ENCODE data around the gene UACA. TPM values are rescaled to one million over a fixed set of nuclear protein-coding genes. Genes with fewer than 3 reads are reported as not detected.

The UACA gene
- polyA plus RNA-seq, 1 of the 3 experiments (the other 2 are of a cell fraction), result 35.9 TPM

GRCh38 chr15:70646169-70646568 is 117.2 kb downstream of the UACA start:
- Histone ChIP-seq H3K9me3 (no peaks in the 10 kb centered on the region), H3K27me3 (ENCODE audit: insufficient read depth) (no peaks in the 10 kb centered on the region), H3K36me3 (replicated peaks in 1 of 2; ENCODE audit: control insufficient read depth in 1 of 2, insufficient read depth in 2 of 2, low read length in 1 of 2) (peaks cover 0 to 4% of the 10 kb centered on the region in 2 experiments), H3K27ac (ENCODE audit: low read depth in 2 of 2, low read length in 1 of 2) (no peak overlapping the region), H3K4me3 (ENCODE audit: low read depth in 2 of 2, low read length in 1 of 2) (no peak overlapping the region), H3K9me2 (no peaks in the 10 kb centered on the region), H3K4me1 (ENCODE audit: control insufficient read depth in 1 of 2, insufficient read depth in 2 of 2, low read depth in 1 of 2, low read length in 1 of 2) (no peaks in the 10 kb centered on the region), H3F3A (replicated peaks; ENCODE audit: insufficient read depth) (peaks cover 31% of the 10 kb centered on the region), H3K79me2 (ENCODE audit: insufficient read depth) (no peaks in the 10 kb centered on the region), H3K4me2 (no peak overlapping the region), H2AFZ (ENCODE audit: low read depth) (no peak overlapping the region), H4K20me1 (ENCODE audit: insufficient read depth) (no peaks in the 10 kb centered on the region), H3K9ac (no peak overlapping the region)
- POLR2A ChIA-PET, result no interaction called here
- TF ChIP-seq RXRA (IDR thresholded peaks at IDR 0.05; ENCODE audit: borderline replicate concordance, low read depth) (no peak), RCOR1 (IDR thresholded peaks at IDR 0.05; ENCODE audit: low read length) (no peak), FOXM1 (IDR thresholded peaks at IDR 0.05; ENCODE audit: low read depth) (no peak), NFIC (IDR thresholded peaks at IDR 0.05; ENCODE audit: borderline replicate concordance) (no peak), CTCF (IDR thresholded peaks at IDR 0.05) (no peak), FOSL2 (IDR thresholded peaks at IDR 0.05; ENCODE audit: borderline replicate concordance, low read depth) (no peak), JUND (IDR thresholded peaks at IDR 0.05) (no peak)
- CTCF ChIA-PET, result no interaction called here
- no peak for DNase-seq
- 100% methylated on average over 1 of the region's 1 CpG for WGBS (ENCODE audit: low lambda C conversion rate)

- no peak overlapping the region for H3K4me2 ChIP-seq
- DNase-seq, result no peak
- H3K4me3 ChIP-seq (ENCODE audit: low read depth in 2 of 2, low read length in 1 of 2), result no peak overlapping the region
Observed at GRCh38 chr15:70643783-70644125, 119.6 kb downstream of the UACA start.

GRCh38 chr15:70643106-70643782 is 120.1 kb downstream of the UACA start:
- 91% methylated on average over 8 of the region's 8 CpGs for WGBS (ENCODE audit: low lambda C conversion rate)
- Histone ChIP-seq H3K27ac (ENCODE audit: low read depth in 2 of 2, low read length in 1 of 2) (no peak overlapping the region), H3K9ac (no peak overlapping the region), H3K4me3 (ENCODE audit: low read depth in 2 of 2, low read length in 1 of 2) (no peak overlapping the region), H3K27me3 (ENCODE audit: insufficient read depth) (no peaks in the 10 kb centered on the region), H3K9me2 (no peaks in the 10 kb centered on the region), H4K20me1 (ENCODE audit: insufficient read depth) (no peaks in the 10 kb centered on the region), H3K4me1 (ENCODE audit: control insufficient read depth in 1 of 2, insufficient read depth in 2 of 2, low read depth in 1 of 2, low read length in 1 of 2) (no peaks in the 10 kb centered on the region), H2AFZ (ENCODE audit: low read depth) (no peak overlapping the region), H3F3A (replicated peaks; ENCODE audit: insufficient read depth) (peaks cover 11% of the 10 kb centered on the region), H3K4me2 (no peak overlapping the region), H3K79me2 (ENCODE audit: insufficient read depth) (no peaks in the 10 kb centered on the region), H3K36me3 (replicated peaks in 1 of 2; ENCODE audit: control insufficient read depth in 1 of 2, insufficient read depth in 2 of 2, low read length in 1 of 2) (no peaks in the 10 kb centered on the region), H3K9me3 (no peaks in the 10 kb centered on the region)
- ChIA-PET POLR2A (no interaction called here), CTCF (interaction anchor here (1.8 kb wide), 1 partner anchor 156 kb away, joined by 4 read pairs; no protein-coding TSS in a partner anchor)
- no peak for TF ChIP-seq FOSL2 (IDR thresholded peaks at IDR 0.05; ENCODE audit: borderline replicate concordance, low read depth)
- TF ChIP-seq TCF12 (IDR thresholded peaks at IDR 0.05), result no peak
- TF ChIP-seq GATA2 (CRISPR knock-in tag; IDR thresholded peaks at IDR 0.05), result no peak
- no peak for TF ChIP-seq CTCF (IDR thresholded peaks at IDR 0.05)
- TF ChIP-seq PBX3 (IDR thresholded peaks at IDR 0.05), result no peak
- TF ChIP-seq JUND (IDR thresholded peaks at IDR 0.05), result no peak
- no peak for TF ChIP-seq USF1 (IDR thresholded peaks at IDR 0.05; ENCODE audit: borderline replicate concordance, low read depth)
- no peak for DNase-seq

More at GRCh38 chr15:70643783-70644125, 119.6 kb downstream of the UACA start:
- 43% methylated on average over 1 of the region's 1 CpG for WGBS (ENCODE audit: low lambda C conversion rate)
- no peaks in the 10 kb centered on the region for H3K79me2 ChIP-seq (ENCODE audit: insufficient read depth)
- no peaks in the 10 kb centered on the region for H3K4me1 ChIP-seq (ENCODE audit: control insufficient read depth in 1 of 2, insufficient read depth in 2 of 2, low read depth in 1 of 2, low read length in 1 of 2)
- no peak overlapping the region for H3K27ac ChIP-seq (ENCODE audit: low read depth in 2 of 2, low read length in 1 of 2)
- no peaks in the 10 kb centered on the region for H3K9me3 ChIP-seq
- no peaks in the 10 kb centered on the region for H3K27me3 ChIP-seq (ENCODE audit: insufficient read depth)
- CTCF ChIA-PET, result no interaction called here
- H3K9me2 ChIP-seq, result no peaks in the 10 kb centered on the region
- no peaks in the 10 kb centered on the region for H3K36me3 ChIP-seq (replicated peaks in 1 of 2; ENCODE audit: control insufficient read depth in 1 of 2, insufficient read depth in 2 of 2, low read length in 1 of 2)
- no peak overlapping the region for H2AFZ ChIP-seq (ENCODE audit: low read depth)
- TF ChIP-seq MEF2A (IDR thresholded peaks at IDR 0.05; ENCODE audit: borderline replicate concordance, low read depth) (no peak), FOSL2 (IDR thresholded peaks at IDR 0.05; ENCODE audit: borderline replicate concordance, low read depth) (peak; percentile 21; the same call in 1 of the 2 replicates), JUND (IDR thresholded peaks at IDR 0.05) (0 out of 2 replicates have a peak, but pooled peaks have one; percentile 16)
- H4K20me1 ChIP-seq (ENCODE audit: insufficient read depth), result no peaks in the 10 kb centered on the region
- POLR2A ChIA-PET, result no interaction called here
- H3F3A ChIP-seq (replicated peaks; ENCODE audit: insufficient read depth), result peaks cover 14% of the 10 kb centered on the region
- H3K9ac ChIP-seq, result no peak overlapping the region

Data from SK-N-SH (cell line).